Nucleus accumbens (tissue), 56 donors: ENCODE data around the gene SLC15A1.
"Not testable (repeated sequence)": the region's sequence is repeated elsewhere in the genome, so short reads cannot be mapped to it uniquely, and the experiment has no call there.

ENCODE experiments used
- DNase-seq, 56 donors: peaks; one replicate each; lab custom pipeline; 2025; lab: John Stamatoyannopoulos, UW

The SLC15A1 gene

DNA sequence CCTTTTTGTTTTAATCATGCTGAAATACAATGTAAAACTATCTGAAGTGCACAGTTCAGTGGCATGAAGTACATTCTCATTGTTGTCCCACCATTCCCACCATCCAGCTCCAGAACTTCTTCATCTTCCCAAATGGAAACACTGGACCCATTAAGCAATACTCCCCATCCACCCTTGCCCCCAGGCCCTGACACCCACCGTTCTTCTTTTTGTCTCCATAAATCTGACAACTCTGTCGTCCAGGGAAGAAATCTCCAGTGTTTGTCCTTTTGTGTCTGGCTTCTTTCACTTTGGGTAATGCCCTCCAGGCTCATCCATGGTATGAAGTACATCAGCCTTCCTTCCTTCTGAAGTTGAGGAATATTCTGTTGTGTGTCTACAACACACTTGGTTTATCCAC lies 2.6 kb upstream of the SLC15A1 start:
- no peak for DNase-seq

DNA sequence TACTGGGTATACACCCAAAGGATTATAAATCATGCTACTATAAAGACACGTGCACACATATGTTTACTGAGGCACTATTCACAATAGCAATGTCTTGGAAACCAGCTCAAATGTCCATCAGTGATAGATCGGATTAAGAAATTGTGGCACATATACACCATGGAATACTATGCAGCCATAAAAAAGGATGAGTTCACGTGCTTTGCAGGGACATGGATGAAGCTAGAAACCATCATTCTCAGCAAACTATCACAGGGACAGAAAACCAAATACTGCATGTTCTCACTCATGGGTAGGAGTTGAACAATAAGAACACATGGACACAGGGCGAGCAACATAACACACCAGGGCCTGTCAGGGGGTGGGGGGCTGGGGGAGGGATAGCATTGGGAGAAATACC lies 2.0 kb upstream of the SLC15A1 start:
- DNase-seq, result not testable (repeated sequence)

- DNase-seq, result no peak
Measured at GRCh38 chr13:98751861-98752466, 508 bp downstream of the SLC15A1 start.

DNA sequence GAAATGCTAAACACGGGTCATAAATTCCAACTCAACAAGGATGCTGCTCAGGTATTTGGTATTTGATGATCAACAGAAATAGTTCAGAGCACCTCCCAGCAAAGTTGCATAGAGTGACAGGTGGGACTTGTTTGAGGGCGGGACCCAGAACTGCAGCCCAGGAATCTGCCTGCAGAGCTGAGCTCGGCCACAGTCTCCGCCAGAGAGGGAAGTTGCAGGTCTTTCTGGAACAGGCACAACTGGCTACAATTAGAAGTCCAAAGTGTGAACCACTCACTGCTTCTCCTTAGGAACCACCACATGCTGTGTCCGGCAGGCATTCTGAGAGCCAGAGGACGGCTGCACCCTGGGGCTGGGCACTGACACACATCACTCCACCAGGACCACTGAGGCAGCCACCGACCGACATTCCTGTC lies 1.1 kb downstream of the SLC15A1 start:
- no peak for DNase-seq

- DNase-seq, result no peak
Measured at GRCh38 chr13:98749501-98749900, 3.0 kb downstream of the SLC15A1 start.

DNA sequence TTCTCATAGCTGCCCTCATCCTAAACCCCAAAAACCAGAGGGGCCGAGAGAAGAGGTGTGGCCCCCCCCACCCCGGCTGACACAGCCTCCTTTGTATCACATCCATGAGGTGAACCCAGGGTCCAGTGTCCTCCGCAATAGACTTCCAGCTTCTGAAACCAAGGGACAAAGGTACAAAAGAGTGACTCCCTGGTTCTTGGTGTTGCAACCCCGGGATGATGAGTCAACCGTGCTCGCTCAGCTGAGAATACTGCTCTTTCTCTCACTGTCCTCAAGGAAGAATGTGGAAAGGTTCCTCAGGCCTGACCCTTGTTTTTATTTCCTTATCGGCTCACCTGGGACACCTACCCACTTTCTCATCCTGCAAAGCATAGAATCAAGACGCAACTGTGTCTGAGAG lies 5.5 kb downstream of the SLC15A1 start:
- no peak for DNase-seq

DNA sequence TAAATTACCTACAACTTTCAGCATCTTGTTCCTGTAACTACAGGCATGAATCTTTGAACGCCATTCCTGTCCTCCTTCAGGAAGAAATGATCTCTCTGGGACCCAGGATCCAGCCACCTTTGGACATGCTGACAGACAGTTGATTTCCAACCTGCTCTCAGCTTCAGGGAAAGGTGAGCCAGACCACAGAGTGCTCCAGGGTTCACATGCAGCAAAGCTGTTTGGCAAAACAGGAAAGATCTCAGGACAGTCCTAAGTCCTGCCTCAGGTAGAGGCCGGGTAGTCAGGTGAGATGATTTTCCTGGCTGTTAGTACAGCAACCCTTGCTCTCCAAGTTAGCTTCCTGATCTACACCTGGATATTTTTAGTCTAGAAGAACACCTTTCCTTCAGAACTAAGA lies 9.1 kb downstream of the SLC15A1 start:
- no peak for DNase-seq

DNA sequence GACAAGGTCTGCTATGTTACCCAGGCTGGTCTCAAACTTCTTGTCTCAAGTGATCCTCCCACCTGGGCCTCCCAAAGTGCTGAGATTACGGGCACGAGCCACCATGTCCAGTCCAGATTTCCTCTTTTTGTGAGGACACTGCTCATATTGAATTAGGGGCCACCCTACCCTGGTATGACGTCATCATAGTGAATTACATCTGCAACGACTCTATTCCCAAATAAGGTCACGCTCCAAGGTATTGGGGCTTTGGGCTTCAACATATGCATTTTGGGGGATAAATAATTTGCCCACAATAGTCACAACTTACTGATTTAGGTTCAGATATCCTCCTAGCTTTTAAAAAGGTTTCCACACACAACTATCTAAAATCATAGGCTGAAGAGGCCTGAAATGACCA lies 9.5 kb downstream of the SLC15A1 start:
- no peak for DNase-seq

DNA sequence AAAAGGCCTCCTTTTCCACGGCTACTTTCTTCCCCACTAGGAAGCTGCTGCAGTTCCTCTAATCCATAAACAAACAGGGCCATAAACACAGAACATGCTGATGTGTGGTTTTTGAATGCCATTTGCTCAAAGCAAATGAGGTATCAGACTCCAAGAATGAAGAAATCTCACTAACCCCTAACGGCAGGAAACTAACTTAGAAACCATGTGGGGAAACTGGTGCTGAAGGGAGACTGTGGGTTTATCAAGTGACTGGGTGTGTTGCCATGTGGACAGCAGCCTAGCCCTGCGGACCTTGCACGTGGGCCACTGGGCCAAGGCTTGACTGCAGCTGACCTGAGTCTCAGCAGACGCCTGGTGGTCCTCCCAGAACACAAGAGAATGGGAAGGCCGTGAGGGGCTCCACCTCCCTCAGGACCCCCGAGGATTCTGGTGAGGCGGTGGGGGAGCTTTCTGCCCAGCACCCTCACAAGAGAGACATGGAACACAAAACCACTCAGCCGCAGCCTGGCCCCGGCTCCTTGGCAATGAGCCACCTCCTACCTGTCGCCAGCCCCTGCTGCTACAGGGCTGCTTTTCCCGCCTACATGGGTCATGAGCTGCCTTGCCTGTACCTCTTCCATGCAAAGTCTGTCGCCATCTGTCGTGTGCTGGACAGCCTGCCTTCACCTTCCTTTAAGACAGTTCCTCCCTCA lies 10.6 kb downstream of the SLC15A1 start:
- no peak for DNase-seq

GRCh38 chr13:98740131-98740530 lies 12.3 kb downstream of the SLC15A1 start:
- no peak for DNase-seq

DNA sequence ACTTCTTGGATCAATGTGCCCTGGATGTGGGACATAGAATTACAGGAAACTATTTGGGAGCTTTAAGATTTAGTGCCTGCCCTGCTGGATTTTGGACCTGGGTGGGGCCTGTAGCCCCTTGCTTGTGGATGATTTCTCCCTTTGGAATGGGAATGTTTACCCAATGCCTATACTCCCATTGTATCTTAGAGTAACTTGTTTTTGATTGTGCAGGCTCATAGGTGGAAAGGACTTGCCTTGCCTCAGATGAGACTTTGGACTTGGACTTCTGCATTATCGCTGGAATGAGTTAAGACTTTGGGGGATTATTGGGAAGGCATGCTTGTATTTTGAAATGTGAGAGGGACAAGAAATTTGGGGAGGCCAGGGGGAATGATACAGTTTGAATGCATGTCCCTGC lies 13.5 kb downstream of the SLC15A1 start:
- no peak for DNase-seq

- no peak for DNase-seq
Measured at GRCh38 chr13:98738213-98738612, 14.3 kb downstream of the SLC15A1 start.

- no peak for DNase-seq
Measured at GRCh38 chr13:98731925-98732324, 20.5 kb downstream of the SLC15A1 start.

- DNase-seq, result no peak
Measured at GRCh38 chr13:98731038-98731437, 21.4 kb downstream of the SLC15A1 start.

DNA sequence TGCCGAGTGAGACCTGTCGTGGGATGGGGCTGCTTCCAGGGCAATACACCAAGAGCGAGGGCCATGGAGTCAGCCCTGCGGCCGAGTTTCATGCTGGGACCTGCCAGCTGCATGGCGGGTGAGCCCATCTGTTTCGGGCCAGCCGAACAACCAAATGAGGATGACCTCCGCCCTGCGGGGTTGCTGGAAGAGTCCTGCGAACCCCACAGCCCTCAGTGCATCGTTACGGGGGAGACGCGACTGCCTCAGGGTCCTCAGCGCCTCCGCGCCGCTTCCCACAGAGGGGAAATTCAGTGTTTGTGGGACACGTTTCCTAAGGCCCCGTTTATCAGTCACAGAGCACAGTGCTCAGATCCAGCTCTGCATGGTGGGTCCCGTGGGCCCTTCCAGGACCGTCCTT lies 22.0 kb downstream of the SLC15A1 start:
- DNase-seq, result no peak

- DNase-seq, result no peak
Measured at GRCh38 chr13:98729658-98730057, 22.8 kb downstream of the SLC15A1 start.

GRCh38 chr13:98722958-98723357 lies 29.5 kb downstream of the SLC15A1 start:
- no peak for DNase-seq

DNA sequence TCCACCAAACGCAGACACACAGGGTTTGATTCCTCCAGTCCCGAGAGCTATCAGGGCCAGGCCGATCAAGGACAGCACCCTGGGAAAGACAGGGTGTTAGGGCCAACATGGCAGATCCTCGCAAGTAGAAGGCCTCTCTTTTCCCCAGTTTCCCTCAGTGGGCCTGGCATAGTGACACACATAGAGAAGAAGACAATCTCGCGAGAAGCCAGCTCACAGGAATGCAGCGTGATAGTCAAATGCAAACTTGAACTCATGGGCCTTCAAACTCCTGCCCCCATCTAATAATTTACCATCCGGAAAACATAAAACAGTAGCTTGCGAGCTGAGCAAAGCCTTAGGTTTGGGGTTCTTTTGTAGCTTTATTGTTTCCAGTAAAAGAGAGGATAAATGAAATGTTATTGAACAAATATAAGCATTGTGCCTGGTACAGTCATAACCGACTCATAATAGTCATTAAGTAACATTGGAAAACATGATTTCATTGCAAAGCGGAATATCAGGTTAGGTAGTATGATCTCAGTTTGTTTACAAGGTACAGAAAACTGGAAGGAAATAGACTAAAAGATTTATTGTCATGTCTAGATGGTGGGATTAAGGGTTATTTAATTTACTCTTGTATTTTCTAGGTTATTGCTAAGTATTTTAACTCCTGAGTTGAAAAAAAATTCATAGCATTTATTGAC lies 30.5 kb downstream of the SLC15A1 start:
- DNase-seq, result no peak

GRCh38 chr13:98719527-98720250 lies 32.8 kb downstream of the SLC15A1 start:
- no peak for DNase-seq

DNA sequence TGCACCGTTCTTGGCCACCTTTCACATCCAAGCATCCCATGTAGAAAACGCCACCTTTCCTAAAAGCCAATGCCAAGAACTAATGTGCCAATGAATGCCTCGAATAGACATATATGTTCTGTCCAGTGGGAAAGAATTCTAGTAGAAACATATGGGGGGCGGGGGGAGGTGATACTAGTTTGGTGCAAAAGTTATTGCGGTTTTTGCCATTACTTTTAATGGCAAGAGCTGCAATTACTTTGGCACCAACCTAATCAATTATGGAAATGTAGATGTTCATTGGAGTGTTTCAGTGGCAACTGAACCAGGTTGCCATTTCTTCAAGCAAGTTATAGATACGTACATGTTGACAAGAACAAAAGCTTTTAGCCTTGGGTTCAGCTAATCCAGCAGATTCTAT lies 34.6 kb downstream of the SLC15A1 start:
- DNase-seq, result no peak

DNA sequence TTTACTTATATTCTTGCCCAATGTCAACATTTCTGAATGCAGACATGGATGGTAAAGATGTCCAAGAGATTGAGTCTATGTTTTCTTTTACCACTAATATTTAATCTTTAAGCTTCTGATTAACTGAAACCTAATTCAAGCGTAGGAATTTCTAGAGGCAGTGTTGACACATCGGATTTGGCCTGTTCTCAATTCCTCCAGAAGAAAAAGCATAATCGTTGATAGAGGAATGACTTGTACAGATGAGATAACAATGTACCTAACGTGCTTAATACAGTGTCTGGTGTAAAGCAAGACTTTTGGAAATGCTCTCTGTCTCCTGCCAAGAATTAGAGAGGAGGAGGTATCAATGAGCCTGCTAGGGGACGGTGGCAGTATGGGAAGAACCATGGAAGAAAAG lies 35.2 kb downstream of the SLC15A1 start:
- DNase-seq, result no peak
